ENCODE measurements around the gene CCS. TPM values are rescaled to one million over a fixed set of nuclear protein-coding genes. Genes with fewer than 3 reads are reported as not detected.

CCS gene
- total RNA-seq, 3 donors from 2014 or later = 27.5 to 44.2 (median 33.1) TPM

- no peak for DNase-seq (ENCODE audit: low spot score in 2 of 2)
- H3K27ac ChIP-seq = peak overlapping the region in 1 of 2 donors; percentile 7
- intact Hi-C loops (cut with DNase I; ENCODE audit: low total_unique reads) = no loop called here
- H3K36me3 ChIP-seq = no peaks in the 10 kb centered on the region
- no peaks in the 10 kb centered on the region for H3K9me3 ChIP-seq
- H3K27me3 ChIP-seq = peaks cover 0 to 4% of the 10 kb centered on the region in 2 donors
- no peaks in the 10 kb centered on the region for H3K4me1 ChIP-seq
- no peak for TF ChIP-seq POLR2AphosphoS5 (IDR thresholded peaks at IDR 0.05)
- peak overlapping the region in 1 of 3 donors; percentile 39 for H3K4me3 ChIP-seq
These were observed 33.7 kb upstream of the CCS start for GRCh38 chr11:66559142-66559865.

GRCh38 chr11:66559866-66560676 lies 32.9 kb upstream of the CCS start:
- TF ChIP-seq POLR2AphosphoS5 (IDR thresholded peaks at IDR 0.05) = no peak
- no peak for TF ChIP-seq POLR2A (IDR thresholded peaks at IDR 0.05)
- TF ChIP-seq CTCF (IDR thresholded peaks at IDR 0.05) = no peak
- DNase-seq (ENCODE audit: low spot score in 2 of 2) = no peak
- Histone ChIP-seq H3K9me3 (no peaks in the 10 kb centered on the region), H3K27ac (peak overlapping the region in 1 of 2 donors; percentile 7), H3K4me3 (no peak overlapping the region), H3K4me1 (no peaks in the 10 kb centered on the region), H3K36me3 (no peaks in the 10 kb centered on the region), H3K27me3 (peaks cover 0 to 4% of the 10 kb centered on the region in 2 donors)
- intact Hi-C loops (cut with DNase I; ENCODE audit: low total_unique reads) = no loop called here

- DNase-seq (ENCODE audit: low spot score in 2 of 2) = no peak
- Histone ChIP-seq H3K4me1 (no peaks in the 10 kb centered on the region), H3K4me3 (no peak overlapping the region), H3K9me3 (no peaks in the 10 kb centered on the region), H3K27me3 (peaks cover 0 to 4% of the 10 kb centered on the region in 2 donors), H3K27ac (no peak overlapping the region), H3K36me3 (no peaks in the 10 kb centered on the region)
- no peak for TF ChIP-seq CTCF (IDR thresholded peaks at IDR 0.05)
- intact Hi-C loops (cut with DNase I; ENCODE audit: low total_unique reads) = no loop called here
These were observed 31.6 kb upstream of the CCS start for GRCh38 chr11:66561178-66561974.

GRCh38 chr11:66561975-66562248 lies 31.1 kb upstream of the CCS start:
- Histone ChIP-seq H3K9me3 (no peaks in the 10 kb centered on the region), H3K36me3 (no peaks in the 10 kb centered on the region), H3K4me3 (no peak overlapping the region), H3K4me1 (no peaks in the 10 kb centered on the region), H3K27me3 (peaks cover 0 to 4% of the 10 kb centered on the region in 2 donors), H3K27ac (no peak overlapping the region)
- TF ChIP-seq POLR2AphosphoS5 (IDR thresholded peaks at IDR 0.05) (no peak), POLR2A (IDR thresholded peaks at IDR 0.05) (no peak), CTCF (IDR thresholded peaks at IDR 0.05) (no peak)
- intact Hi-C loops (cut with DNase I; ENCODE audit: low total_unique reads) = no loop called here
- DNase-seq (ENCODE audit: low spot score in 2 of 2) = no peak

- Histone ChIP-seq H3K9me3 (no peaks in the 10 kb centered on the region), H3K36me3 (no peaks in the 10 kb centered on the region), H3K27ac (no peak overlapping the region), H3K27me3 (peaks cover 0 to 4% of the 10 kb centered on the region in 2 donors), H3K4me3 (no peak overlapping the region), H3K4me1 (no peaks in the 10 kb centered on the region)
- TF ChIP-seq POLR2AphosphoS5 (IDR thresholded peaks at IDR 0.05) = no peak
- no peak for TF ChIP-seq CTCF (IDR thresholded peaks at IDR 0.05)
- TF ChIP-seq POLR2A (IDR thresholded peaks at IDR 0.05) = no peak
- DNase-seq (ENCODE audit: low spot score in 2 of 2) = no peak
- intact Hi-C loops (cut with DNase I; ENCODE audit: low total_unique reads) = no loop called here
These were observed 30.7 kb upstream of the CCS start for GRCh38 chr11:66562275-66562674.
